Epithelial cell of proximal tubule (primary cell): ENCODE measurements around the gene DIS3. TPM values are rescaled to one million over a fixed set of nuclear protein-coding genes. Genes with fewer than 3 reads are reported as not detected.

ENCODE experiments used
- DNase-seq: peaks from one replicate; pipeline ENCODE4 v3.0.0-alpha.2; 2011; ENCODE audit warnings: low read depth
- H3K4me3 ChIP-seq: 2 replicates; pipeline ENCODE4 v1.5.1; 2011; ENCODE audit warnings: low read depth, mild to moderate bottlenecking, low read length
- total RNA-seq: library from RNA; depleted of rRNA; stranded (reverse); fragments of >200 nt; gene quantifications from 2 replicates; pipeline ENCODE4 v1.2.3, GENCODE V29; 2015
- TF ChIP-seq, protein P1 (sequence below): conservative IDR thresholded peaks from 2 replicates; pipeline ENCODE4 v1.5.1; 2012; ENCODE audit warnings: low read depth, mild to moderate bottlenecking, low read length

DIS3 gene
- total RNA-seq, 1 donor from 2014 or later = 27.4 TPM

- H3K4me3 ChIP-seq = no peak overlapping the region
- no peak for DNase-seq
- TF ChIP-seq, protein P1, sequence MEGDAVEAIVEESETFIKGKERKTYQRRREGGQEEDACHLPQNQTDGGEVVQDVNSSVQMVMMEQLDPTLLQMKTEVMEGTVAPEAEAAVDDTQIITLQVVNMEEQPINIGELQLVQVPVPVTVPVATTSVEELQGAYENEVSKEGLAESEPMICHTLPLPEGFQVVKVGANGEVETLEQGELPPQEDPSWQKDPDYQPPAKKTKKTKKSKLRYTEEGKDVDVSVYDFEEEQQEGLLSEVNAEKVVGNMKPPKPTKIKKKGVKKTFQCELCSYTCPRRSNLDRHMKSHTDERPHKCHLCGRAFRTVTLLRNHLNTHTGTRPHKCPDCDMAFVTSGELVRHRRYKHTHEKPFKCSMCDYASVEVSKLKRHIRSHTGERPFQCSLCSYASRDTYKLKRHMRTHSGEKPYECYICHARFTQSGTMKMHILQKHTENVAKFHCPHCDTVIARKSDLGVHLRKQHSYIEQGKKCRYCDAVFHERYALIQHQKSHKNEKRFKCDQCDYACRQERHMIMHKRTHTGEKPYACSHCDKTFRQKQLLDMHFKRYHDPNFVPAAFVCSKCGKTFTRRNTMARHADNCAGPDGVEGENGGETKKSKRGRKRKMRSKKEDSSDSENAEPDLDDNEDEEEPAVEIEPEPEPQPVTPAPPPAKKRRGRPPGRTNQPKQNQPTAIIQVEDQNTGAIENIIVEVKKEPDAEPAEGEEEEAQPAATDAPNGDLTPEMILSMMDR = no peak
These were observed 64.9 kb downstream of the DIS3 start for GRCh38 chr13:72716776-72717175.

Other genes starting within 250 kb of the DIS3 start
- 22.5 and 42.1 TPM in 2 replicates for gene MZT1, start 54.3 kb downstream of the DIS3 start, total RNA-seq
- gene BORA, start 54.0 kb downstream of the DIS3 start, total RNA-seq = 9.8 and 16.3 TPM in 2 replicates
- 13.1 and 17.4 TPM in 2 replicates for gene PIBF1, start 233 bp upstream of the DIS3 start, total RNA-seq